Coronary artery (tissue), 2 donors: ENCODE results near the gene PTPN14.
A peak's percentile ranks its signal among the peaks of the same experiment; 100 is the strongest.

Experiments
- DNase-seq: peaks from one replicate; pipeline ENCODE4 v3.0.0-alpha.2; 2017; ENCODE audit warnings: low spot score
- H3K27ac ChIP-seq, 2 donors: fragments of 200-600 bp; sonication (generic); one replicate each; pipeline ENCODE4 v1.5.1; 2016 to 2019
- H3K4me3 ChIP-seq: fragments of 200-600 bp; sonication (generic); 2 replicates; pipeline ENCODE4 v1.5.1; 2016; ENCODE audit warnings: mild to moderate bottlenecking, moderate library complexity
- TF ChIP-seq, protein P1 (sequence below): fragments of 200-600 bp; sonication (generic); IDR thresholded peaks from one replicate; pipeline ENCODE4 v1.5.1; 2019; ENCODE audit warnings: antibody characterized with exemption

Gene PTPN14

DNA sequence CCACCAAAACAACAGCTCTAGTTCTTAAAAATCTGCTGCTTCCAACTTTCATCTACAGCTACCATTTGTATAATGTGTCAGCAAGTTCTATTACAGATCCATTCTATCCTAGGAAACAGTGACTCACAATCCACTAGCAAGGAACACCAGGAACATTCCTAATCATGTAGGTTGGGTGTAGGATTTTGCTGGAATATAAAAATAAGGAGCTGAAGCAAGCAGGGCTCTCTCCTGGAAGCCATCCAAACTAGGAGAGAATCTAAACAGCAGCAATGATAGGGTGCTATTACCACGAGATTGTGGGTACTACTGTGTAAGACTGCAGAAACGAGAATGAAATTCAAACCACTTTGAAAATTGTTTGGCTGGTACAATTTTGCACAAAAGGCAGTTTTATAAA lies 135.0 kb downstream of the PTPN14 start:
- no peak for DNase-seq
- H3K27ac ChIP-seq, result peak overlapping the region; percentile 19 to 78
- H3K4me3 ChIP-seq, result no peak overlapping the region
- TF ChIP-seq, protein P1, sequence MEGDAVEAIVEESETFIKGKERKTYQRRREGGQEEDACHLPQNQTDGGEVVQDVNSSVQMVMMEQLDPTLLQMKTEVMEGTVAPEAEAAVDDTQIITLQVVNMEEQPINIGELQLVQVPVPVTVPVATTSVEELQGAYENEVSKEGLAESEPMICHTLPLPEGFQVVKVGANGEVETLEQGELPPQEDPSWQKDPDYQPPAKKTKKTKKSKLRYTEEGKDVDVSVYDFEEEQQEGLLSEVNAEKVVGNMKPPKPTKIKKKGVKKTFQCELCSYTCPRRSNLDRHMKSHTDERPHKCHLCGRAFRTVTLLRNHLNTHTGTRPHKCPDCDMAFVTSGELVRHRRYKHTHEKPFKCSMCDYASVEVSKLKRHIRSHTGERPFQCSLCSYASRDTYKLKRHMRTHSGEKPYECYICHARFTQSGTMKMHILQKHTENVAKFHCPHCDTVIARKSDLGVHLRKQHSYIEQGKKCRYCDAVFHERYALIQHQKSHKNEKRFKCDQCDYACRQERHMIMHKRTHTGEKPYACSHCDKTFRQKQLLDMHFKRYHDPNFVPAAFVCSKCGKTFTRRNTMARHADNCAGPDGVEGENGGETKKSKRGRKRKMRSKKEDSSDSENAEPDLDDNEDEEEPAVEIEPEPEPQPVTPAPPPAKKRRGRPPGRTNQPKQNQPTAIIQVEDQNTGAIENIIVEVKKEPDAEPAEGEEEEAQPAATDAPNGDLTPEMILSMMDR, result no peak

DNA sequence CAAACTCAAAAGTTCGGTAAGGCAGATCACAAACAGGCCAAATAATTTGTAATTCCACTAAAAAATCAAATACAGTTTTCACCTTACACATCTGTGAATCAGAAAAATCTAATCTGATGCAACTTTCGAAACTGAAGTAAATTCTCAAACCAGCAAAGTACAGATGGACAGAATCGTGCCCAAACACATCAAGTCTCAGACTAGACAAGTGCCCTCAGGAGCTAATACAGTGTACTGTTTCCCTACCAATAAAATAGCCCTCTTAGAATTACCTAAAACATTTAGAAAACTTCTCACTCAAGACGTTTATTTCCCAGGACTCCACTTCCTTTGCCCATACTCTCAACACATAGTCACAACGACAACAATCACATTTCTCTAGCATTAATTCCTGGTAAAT lies 136.3 kb downstream of the PTPN14 start:
- Histone ChIP-seq H3K4me3 (no peak overlapping the region), H3K27ac (peak overlapping the region in 1 of 2 donors; percentile 78)
- DNase-seq, result no peak
- TF ChIP-seq, protein P1, result no peak

DNA sequence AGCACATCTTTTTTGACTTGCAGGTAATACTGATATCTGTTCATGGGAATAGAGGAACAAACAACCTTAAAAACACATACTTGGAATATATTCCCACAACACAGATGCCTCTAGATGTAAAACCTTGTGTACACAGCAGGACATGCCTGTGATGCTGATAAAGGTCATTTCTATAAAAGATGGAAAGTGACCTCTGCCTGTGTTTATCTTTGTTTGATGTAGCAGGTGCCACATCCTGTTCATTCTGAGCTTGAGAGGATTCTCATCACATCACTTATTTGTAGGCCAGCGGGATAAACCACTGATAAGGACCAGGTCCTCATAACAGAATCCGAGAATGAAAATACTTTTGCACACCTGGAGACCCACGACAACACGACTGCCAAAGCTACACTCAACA lies 136.7 kb downstream of the PTPN14 start:
- TF ChIP-seq, protein P1, result no peak

DNA sequence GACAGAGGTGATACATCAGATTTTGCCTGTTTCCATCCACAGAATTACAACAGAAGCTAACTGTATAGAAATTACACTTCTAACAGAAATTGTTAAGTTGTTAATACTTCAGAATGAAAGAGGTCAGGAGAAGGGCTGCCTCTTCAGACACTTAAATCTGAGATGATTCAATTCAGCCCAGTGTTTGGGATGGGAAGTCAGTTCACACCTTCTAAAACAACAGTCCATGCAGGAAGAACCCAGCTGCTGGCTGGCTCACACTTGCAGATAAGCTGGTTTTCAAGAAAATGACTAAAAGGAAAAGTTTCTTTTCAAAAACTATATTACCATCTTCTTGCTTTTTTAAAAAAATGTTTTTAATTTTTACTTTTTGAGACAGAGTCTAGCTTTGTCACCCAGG lies 138.1 kb downstream of the PTPN14 start:
- TF ChIP-seq, protein P1, result no peak
- no peak for DNase-seq
- Histone ChIP-seq H3K27ac (no peak overlapping the region), H3K4me3 (no peak overlapping the region)

More for the DNA sequence above, 136.7 kb downstream of the PTPN14 start:
- DNase-seq, result no peak
- Histone ChIP-seq H3K4me3 (no peak overlapping the region), H3K27ac (no peak overlapping the region)

DNA sequence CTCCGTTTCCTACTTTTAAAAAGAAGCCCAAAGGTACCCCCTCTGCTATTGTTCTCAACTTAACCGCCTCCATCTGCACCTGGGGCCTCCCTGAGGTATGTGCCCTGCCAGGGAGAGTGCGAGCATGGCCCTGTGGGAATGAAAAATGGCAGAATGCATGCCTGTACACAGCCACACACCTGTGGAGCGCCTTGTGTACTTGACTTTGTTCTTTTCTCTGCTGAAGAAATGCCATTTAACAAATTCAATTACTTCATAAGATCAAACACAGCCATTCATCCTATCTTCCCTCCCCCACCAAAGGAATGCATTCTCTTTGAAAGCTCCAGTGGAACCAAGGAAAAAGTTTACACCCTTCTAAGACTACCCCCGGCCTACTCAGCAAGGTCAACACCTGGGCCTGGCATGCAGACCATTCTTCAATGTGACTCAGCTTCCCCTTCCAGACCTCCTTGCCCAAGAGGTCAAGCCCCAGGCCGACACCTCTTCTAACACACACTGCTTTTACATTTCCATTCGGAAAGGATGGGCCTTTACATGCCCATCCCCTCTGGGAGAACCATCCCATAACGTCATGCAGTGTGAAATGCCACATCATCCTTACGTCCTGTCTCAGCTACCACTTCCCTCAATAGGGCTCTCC lies 146.7 kb downstream of the PTPN14 start:
- no peak overlapping the region for H3K27ac ChIP-seq
- no peak for DNase-seq
- no peak overlapping the region for H3K4me3 ChIP-seq
- TF ChIP-seq, protein P1, result no peak

DNA sequence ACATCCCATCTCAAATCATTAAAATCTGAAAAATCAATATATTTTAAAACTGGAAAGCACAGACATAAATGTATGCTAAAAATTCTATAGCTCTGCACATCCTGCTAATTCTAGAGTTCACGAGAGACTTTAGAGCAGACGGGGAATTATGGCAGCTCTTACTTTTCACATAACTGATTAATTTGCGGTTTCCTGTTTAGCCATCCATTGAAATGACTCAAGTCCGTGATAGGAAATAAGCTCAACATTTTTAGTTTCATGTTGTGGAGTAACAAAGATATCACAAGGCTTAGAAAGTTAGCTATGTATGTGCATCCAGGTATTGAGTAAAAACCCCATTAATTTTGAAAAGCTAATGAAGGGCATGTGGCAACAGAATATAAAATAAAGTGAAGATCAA lies 147.2 kb downstream of the PTPN14 start:
- no peak for DNase-seq
- Histone ChIP-seq H3K27ac (no peak overlapping the region), H3K4me3 (no peak overlapping the region)
- TF ChIP-seq, protein P1, result no peak

DNA sequence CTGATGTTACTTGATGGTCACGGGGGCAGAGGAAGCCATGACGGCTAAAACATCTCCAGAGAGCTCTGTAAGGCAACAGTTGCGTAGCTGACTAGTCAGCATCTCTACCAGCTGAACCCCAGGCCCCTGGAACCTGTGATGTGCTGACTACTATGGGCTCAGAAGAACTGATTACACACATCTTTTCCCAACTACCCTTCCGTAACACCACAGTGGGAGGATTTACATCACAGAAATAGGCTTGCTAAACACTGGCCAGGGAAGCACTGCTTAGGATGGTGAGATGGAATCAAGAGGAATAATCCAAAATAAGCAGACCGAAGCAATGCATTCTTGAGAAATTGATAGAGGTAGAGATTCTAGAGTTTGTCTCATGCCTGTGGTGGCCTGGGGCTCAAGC lies 148.0 kb downstream of the PTPN14 start:
- H3K4me3 ChIP-seq, result no peak overlapping the region
- DNase-seq, result no peak
- TF ChIP-seq, protein P1, result no peak

More for the DNA sequence above, 148.0 kb downstream of the PTPN14 start:
- H3K27ac ChIP-seq, result no peak overlapping the region
